ENCODE results near the gene DOLK. TPM values are rescaled to one million over a fixed set of nuclear protein-coding genes. Genes with fewer than 3 reads are reported as not detected.

The DOLK gene
- total RNA-seq, 4 donors from 2014 or later, result 6.5 to 11.8 (median 6.6) TPM

DNA sequence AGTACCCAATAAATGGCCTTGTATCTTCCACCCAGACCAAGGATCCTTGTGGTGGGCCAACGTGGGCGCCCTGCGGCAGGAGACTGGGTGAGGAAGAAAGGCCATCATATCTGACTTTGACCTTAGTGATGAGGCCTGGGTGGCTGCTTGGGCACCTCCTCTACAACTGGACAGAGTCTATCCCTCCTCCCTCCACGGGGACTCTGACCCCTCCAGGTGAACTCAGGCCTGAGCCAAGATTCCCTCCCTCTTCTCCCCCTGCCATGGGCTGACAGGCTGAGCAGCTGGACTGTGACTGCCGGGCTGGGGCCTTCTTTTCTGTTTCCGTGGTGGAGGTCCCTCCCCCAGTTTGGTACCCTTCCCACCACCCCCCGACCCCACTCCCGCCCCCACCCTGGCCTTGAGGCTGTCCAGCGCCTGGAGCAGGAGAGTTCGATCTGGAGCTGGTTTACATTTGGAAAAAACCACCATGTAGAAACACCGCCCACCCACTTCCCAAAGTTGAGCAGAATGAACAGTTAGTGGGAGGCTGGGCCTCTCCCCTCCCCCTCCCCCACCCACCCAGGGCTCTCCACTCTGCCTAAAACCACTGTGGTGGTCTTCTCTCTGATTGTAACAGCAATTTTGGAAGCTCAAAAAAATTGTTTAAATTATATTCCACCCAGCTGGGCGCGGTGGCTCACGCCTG, 27.9 kb downstream of the DOLK start:
- ATAC-seq (no peak), DNase-seq (no peak)
- Histone ChIP-seq H3K27me3 (no peaks in the 10 kb centered on the region), H3K36me3 (peaks cover 0 to 11% of the 10 kb centered on the region in 2 donors), H3K9me3 (no peaks in the 10 kb centered on the region), H3K27ac (peak overlapping the region; percentile 81 to 85 (median 83)), H3K4me1 (peaks cover 67 to 69% of the 10 kb centered on the region in 2 donors), H3K4me3 (no peak overlapping the region)
- intact Hi-C loops (cut with DNase I; ENCODE audit: low total_unique reads) (loop anchor here (5.0 kb wide), 1 partner anchor 37 kb away; the partner anchor contains the start of genes KYAT1 and LRRC8A), in situ Hi-C loops (cut with MboI; ENCODE audit: low sequenced_read_pairs in 4 of 4) (no loop called here)
- no peak for TF ChIP-seq POLR2A (IDR thresholded peaks at IDR 0.05)
- TF ChIP-seq, protein P1, sequence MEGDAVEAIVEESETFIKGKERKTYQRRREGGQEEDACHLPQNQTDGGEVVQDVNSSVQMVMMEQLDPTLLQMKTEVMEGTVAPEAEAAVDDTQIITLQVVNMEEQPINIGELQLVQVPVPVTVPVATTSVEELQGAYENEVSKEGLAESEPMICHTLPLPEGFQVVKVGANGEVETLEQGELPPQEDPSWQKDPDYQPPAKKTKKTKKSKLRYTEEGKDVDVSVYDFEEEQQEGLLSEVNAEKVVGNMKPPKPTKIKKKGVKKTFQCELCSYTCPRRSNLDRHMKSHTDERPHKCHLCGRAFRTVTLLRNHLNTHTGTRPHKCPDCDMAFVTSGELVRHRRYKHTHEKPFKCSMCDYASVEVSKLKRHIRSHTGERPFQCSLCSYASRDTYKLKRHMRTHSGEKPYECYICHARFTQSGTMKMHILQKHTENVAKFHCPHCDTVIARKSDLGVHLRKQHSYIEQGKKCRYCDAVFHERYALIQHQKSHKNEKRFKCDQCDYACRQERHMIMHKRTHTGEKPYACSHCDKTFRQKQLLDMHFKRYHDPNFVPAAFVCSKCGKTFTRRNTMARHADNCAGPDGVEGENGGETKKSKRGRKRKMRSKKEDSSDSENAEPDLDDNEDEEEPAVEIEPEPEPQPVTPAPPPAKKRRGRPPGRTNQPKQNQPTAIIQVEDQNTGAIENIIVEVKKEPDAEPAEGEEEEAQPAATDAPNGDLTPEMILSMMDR (IDR thresholded peaks at IDR 0.05 in 4 of 5, conservative IDR thresholded peaks at IDR 0.05 in 1 of 5), result no peak

DNA sequence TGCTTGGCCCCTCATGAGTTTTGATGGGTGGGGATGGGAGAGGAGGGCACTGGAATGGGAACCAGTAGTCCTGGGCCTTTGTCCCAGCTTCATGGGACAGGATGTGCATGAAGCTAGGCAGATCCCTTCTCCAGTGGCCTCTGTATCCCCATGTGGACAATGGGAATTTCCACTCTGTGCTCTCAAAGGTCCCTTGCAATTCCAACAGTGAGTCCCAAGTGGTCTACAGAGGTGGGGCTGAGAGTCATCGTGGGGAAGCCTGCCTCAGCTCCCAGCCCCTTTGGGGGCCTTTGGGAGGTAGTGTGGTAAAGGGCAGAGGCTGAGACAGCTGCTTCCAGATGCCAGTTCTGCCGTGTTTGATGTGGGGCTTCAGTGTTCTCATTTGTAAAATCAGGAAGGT, 28.5 kb downstream of the DOLK start:
- intact Hi-C loops (cut with DNase I; ENCODE audit: low total_unique reads), result loop anchor here (5.0 kb wide), 1 partner anchor 37 kb away; the partner anchor contains the start of genes KYAT1 and LRRC8A
- in situ Hi-C loops (cut with MboI; ENCODE audit: low sequenced_read_pairs in 4 of 4), result no loop called here
- H3K36me3 ChIP-seq, result peaks cover 0 to 11% of the 10 kb centered on the region in 2 donors
- DNase-seq (no peak), ATAC-seq (no peak)
- peaks cover 69 to 73% of the 10 kb centered on the region in 2 donors for H3K4me1 ChIP-seq
- no peak overlapping the region for H3K4me3 ChIP-seq
- no peaks in the 10 kb centered on the region for H3K27me3 ChIP-seq
- peak overlapping the region; percentile 81 to 85 (median 83) for H3K27ac ChIP-seq
- no peaks in the 10 kb centered on the region for H3K9me3 ChIP-seq
- TF ChIP-seq POLR2A (IDR thresholded peaks at IDR 0.05), result no peak
- TF ChIP-seq, protein P1 (IDR thresholded peaks at IDR 0.05 in 4 of 5, conservative IDR thresholded peaks at IDR 0.05 in 1 of 5), result no peak

DNA sequence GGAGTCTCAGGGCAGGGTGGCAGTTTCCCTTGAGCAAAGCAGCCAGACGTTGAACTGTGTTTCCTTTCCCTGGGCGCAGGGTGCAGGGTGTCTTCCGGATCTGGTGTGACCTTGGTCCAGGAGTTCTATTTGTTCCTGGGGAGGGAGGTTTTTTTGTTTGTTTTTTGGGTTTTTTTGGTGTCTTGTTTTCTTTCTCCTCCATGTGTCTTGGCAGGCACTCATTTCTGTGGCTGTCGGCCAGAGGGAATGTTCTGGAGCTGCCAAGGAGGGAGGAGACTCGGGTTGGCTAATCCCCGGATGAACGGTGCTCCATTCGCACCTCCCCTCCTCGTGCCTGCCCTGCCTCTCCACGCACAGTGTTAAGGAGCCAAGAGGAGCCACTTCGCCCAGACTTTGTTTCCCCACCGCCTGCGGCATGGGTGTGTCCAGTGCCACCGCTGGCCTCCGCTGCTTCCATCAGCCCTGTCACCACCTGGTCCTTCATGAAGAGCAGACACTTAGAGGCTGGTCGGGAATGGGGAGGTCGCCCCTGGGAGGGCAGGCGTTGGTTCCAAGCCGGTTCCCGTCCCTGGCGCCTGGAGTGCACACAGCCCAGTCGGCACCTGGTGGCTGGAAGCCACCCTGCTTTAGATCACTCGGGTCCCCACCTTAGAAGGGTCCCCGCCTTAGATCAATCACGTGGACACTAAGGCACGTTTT, 30.1 kb downstream of the DOLK start:
- peak overlapping the region in 3 of 4 donors; percentile 23 to 43 (median 34) for H3K4me3 ChIP-seq
- H3K9me3 ChIP-seq, result no peaks in the 10 kb centered on the region
- intact Hi-C loops (cut with DNase I; ENCODE audit: low total_unique reads) (loop anchor here (5.0 kb wide), 1 partner anchor 35 kb away; the partner anchor contains the start of genes KYAT1 and LRRC8A), in situ Hi-C loops (cut with MboI; ENCODE audit: low sequenced_read_pairs in 4 of 4) (no loop called here)
- H3K27ac ChIP-seq, result peak overlapping the region; percentile 73 to 85 (median 82)
- peaks cover 0 to 11% of the 10 kb centered on the region in 2 donors for H3K36me3 ChIP-seq
- DNase-seq (peak; percentile 65 to 81), ATAC-seq (peak; percentile 39 to 70)
- TF ChIP-seq, protein P1 (IDR thresholded peaks at IDR 0.05 in 4 of 5, conservative IDR thresholded peaks at IDR 0.05 in 1 of 5), result no peak
- TF ChIP-seq POLR2A (IDR thresholded peaks at IDR 0.05), result peak in 1 of 2 donors; percentile 48
- peaks cover 80 to 82% of the 10 kb centered on the region in 2 donors for H3K4me1 ChIP-seq
- no peaks in the 10 kb centered on the region for H3K27me3 ChIP-seq

DNA sequence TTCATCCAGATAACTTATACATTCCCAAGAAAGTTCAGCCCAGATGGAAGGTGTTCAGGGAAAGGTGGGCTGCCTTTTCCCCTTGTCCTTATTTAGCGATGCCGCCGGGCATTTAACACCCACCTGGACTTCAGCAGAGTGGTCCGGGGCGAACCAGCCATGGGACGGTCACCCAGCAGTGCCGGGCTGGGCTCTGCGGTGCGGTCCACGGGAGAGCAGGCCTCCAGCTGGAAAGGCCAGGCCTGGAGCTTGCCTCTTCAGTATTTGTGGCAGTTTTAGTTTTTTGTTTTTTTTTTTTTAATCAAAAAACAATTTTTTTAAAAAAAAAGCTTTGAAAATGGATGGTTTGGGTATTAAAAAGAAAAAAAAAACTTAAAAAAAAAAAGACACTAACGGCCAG, 30.7 kb downstream of the DOLK start:
- Histone ChIP-seq H3K27ac (peak overlapping the region; percentile 73 to 85 (median 82)), H3K9me3 (no peaks in the 10 kb centered on the region), H3K4me1 (peaks cover 82 to 84% of the 10 kb centered on the region in 2 donors), H3K27me3 (no peaks in the 10 kb centered on the region), H3K4me3 (peak overlapping the region; percentile 23 to 43 (median 30)), H3K36me3 (peaks cover 0 to 11% of the 10 kb centered on the region in 2 donors)
- intact Hi-C loops (cut with DNase I; ENCODE audit: low total_unique reads) (loop anchor here (5.0 kb wide), 1 partner anchor 34 kb away; the partner anchor contains the start of genes KYAT1 and LRRC8A), in situ Hi-C loops (cut with MboI; ENCODE audit: low sequenced_read_pairs in 4 of 4) (no loop called here)
- ATAC-seq (no peak), DNase-seq (no peak)
- TF ChIP-seq, protein P1 (IDR thresholded peaks at IDR 0.05 in 4 of 5, conservative IDR thresholded peaks at IDR 0.05 in 1 of 5), result no peak
- no peak for TF ChIP-seq POLR2A (IDR thresholded peaks at IDR 0.05)
